GM21723 (cell line): ENCODE measurements around the gene CRTC1.
"Not testable (repeated sequence)": the region's sequence is repeated elsewhere in the genome, so short reads cannot be mapped to it uniquely, and the experiment has no call there.

ENCODE experiments used
- ATAC-seq: cut with Tn5 transposase; IDR thresholded peaks from one replicate; pipeline ENCODE4 v1.9.1; 2021; ENCODE audit warnings: mild to moderate bottlenecking, moderate library complexity; ENCODE audit not compliant: unreplicated experiment

CRTC1 gene

DNA sequence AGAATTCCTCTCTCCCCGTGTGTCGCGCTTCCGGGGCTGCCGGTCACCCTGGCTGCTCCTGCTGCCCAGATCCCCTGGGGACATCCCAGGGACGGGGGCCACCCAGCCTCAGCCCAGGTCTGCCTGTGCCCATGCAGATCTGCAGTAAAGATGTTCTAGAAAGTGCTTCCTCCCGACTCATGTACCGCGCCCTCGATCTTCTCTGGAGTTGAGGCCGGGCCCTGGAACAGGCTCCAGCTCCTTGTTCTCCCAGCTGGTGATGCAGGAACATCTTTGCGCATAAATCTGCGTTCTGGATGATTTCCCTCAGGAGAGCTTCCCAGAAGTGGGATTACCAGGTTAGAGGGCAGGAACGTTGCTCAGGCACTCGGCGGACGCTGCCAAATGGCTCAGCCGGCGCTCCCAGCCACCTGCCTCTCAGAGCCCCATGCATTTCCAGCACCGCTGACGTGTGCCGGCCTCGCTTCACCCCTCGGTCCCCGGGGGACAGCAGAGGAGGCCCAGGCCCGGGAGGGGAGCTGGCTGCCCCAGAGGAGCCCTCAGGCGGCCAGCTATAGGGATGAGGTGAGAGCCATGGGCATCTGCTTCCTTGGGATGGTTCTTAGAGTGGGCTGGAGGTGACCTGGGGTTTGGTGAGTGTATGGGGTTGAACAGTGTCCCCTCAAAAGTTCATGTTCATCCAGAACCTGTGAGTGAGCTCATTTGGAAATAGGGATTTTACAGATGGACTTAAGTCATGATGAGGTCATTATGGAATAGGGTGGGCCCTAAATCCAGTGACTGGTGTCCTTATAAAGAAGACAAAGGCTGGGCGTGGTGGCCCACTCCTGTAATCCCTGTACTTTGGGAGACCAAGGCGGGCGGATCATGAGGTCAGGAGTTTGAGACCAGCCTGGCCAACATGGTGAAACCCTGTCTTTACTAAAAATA is 42.6 kb downstream of the CRTC1 start:
- ATAC-seq = no peak

DNA sequence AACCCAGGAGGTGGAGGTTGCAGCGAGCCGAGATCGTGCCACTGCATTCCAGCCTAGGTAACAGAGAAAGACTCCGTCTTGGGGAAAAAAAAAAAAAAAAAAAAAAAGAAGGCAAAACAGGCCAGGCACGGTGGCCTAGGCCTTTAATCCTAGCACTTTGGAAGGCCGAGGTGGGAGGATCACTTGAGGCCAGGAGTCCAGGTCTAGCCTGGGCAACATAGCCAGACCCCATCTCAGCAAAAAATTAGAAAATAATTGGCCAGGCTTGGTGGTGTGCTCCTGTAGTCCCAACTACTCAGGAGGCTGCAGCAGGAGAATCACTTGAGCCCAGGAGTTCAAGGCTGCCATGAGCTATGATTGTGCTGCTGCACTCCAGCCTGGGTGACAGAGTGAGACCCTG is 43.4 kb downstream of the CRTC1 start:
- no peak for ATAC-seq

DNA sequence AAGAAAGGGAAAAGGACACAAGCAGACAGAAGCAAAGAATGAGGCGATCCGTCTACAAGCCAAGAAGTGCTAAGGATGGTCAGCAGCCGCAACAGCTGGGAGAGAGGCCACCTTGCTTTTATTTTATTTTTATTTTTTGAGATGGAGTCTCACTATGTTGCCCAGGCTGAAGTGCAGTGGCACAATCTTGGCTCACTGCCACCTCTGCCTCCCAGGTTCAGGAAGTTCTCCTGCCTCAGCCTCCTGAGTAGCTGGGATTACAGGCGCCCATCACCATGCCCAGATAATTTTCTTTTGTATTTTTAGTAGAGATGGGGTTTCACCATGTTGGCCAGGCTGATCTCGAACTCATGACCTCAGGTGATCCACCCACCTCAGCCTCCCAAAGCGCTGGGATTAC is 44.1 kb downstream of the CRTC1 start:
- not testable (repeated sequence) for ATAC-seq

DNA sequence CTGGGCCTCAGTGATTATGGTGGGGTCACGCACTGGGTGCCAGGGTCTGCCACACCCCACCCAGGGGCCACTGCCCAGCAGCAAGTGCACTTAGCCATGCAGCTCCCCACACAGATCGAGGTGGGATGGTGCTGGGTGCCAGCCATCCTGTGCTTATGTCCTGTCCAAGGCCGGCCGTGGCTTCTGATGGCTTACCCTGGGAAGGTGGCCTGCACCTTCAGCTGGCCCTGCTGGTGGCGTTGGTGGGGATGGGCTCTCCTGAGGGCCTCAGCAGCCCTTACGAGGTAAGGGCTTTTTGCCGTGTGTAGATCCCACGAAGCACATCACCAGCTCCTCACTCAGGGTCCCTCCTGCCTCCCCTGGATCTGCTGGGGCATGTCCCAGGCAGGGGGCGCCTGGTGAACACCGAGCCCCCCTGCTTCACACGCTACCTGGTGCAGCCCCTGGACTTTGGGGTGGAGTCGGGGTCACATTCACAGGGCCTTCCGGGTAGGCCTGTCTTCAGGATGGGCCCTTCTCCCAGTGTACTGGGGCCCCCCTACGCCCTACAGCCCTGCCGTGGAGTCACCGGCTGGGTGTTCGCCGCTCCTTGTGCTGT is 46.6 kb downstream of the CRTC1 start:
- ATAC-seq = no peak

DNA sequence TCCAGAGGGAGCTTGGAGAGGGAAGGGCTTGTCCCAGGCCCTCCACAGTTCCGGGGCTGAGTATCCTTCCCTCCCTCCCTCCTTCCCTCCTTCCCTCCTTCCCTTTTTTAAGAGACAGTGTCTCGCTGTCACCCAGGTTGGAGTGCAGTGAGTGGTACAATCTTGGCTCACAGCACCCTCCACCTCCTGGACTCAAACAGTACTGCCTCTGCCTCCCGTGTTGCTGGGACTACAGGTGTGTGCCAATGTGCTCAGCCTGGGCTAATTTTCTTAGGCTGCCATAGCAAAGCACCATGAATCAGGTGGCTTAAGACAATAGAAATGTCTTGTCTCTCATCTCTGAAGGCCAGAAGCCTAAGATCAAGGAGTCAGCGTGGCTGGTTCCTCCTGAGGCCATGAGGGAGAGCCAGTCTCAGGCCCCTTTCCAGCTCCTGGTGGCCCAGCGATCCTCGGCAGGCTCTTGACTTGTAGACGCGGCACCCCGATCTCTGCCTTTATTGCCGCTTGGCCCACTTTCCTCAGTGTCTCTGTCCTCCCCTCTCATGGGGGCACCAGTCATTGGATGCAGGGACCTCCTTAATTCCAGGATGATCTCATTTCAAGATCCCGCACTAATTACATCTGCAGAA is 47.5 kb downstream of the CRTC1 start:
- no peak for ATAC-seq

DNA sequence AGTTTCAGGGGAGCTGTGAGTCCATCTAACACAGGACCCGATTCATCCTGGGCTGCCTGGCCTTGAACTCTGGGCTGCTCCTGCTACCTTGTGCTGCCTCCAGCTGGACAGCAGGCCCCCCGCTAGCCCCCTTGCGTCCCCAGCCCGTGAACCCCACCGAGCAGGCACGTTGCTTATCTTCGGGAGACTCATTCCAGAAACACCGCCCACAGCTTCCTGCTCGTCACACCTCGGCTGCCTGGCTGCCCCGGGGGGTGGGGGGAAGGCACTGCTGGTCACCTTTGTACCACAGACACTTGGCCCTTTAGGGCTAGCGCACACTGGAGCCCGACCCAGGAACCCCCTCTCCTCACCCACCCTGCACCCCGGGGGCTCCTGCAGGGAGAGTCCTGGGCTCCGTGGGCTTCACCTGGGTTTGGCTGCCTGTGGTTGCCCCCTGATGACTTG is 48.1 kb downstream of the CRTC1 start:
- ATAC-seq = no peak

DNA sequence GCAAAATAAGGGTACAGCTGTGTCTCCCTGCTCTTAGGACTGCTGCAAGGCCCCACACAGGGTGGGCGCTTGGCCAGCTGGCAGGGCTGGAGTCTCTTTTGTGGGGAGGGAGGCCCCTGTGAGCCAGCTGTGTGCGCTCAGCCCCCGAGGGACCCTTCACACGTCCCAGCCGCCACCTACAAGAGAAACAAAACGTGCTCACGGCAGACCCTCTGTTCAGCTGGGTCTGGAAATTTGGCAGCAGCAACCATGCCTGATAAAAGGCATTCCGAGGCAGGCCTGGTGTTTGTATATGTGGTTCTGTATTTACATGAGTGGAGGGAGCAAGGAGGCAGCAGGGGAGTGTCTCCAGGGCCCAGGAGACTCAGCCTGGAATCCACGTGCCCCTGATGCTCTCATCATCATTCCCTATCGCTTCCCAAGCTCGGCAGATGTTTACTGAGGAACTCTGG is 49.7 kb downstream of the CRTC1 start:
- no peak for ATAC-seq

DNA sequence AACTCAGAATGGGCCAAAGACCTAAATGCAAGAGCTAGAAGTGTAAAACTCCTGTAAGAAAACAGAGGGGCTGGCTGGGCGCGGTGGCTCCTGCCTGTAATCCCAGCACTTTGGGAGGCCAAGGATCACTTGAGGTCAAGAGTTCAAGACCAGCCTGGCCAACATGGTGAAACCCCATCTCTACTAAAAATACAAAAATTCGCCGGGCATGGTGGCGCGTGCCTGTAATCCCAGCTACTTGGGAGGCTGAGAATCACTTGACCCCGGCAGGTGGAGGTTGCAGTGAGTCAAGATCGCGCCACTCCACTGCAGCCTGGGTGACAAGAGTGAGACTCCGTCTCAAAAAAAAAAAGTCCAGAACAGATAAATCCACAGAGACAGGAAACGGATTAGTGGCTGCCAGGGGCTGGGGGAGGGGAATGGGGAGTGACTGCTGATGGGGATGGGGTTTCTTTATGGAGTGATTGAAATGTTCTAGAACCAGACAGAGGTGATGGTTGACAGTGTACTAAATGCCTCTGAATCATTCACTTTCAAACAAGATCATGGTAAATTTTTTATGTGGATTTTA is 50.4 kb downstream of the CRTC1 start:
- not testable (repeated sequence) for ATAC-seq

DNA sequence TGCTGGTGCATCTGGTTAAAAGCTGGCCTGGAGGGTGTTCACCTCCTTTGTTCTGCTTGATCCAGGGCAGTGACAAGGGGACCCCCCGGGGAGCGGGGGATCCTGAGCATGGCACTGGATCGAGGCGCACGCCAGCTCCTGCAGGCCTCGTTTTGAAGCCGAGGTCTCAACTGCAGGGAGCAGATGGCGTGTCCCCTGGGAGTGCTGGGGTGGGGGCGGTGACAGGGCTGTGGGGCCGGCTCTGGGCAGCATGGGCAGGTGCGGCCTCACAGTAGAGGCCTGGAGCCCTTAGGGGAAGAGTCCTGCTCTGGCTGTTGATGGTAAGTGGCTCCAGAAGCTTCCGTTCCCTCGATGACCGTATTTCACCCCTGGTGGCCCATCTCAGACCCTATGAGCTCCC is 51.8 kb downstream of the CRTC1 start:
- no peak for ATAC-seq

DNA sequence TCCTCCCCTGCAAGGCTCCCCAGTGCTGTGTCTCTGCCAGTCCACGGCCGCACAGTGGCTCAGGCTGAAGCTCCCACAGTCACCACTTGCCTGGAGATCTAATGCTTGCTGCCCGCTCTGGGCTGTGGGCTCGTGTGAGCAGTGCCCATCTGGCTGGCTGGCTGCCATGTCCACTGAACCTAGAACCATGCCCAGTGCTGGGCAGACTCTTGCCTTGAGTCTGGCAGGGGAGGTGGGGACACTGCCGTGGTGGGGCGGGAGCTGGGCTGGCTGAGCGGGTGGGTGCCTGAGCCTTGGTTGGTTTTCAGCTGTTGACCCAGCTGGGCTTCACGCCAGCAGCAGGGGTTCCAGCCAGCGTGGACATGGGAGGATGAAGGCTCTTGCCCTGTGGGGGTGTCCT is 52.3 kb downstream of the CRTC1 start:
- ATAC-seq = no peak

DNA sequence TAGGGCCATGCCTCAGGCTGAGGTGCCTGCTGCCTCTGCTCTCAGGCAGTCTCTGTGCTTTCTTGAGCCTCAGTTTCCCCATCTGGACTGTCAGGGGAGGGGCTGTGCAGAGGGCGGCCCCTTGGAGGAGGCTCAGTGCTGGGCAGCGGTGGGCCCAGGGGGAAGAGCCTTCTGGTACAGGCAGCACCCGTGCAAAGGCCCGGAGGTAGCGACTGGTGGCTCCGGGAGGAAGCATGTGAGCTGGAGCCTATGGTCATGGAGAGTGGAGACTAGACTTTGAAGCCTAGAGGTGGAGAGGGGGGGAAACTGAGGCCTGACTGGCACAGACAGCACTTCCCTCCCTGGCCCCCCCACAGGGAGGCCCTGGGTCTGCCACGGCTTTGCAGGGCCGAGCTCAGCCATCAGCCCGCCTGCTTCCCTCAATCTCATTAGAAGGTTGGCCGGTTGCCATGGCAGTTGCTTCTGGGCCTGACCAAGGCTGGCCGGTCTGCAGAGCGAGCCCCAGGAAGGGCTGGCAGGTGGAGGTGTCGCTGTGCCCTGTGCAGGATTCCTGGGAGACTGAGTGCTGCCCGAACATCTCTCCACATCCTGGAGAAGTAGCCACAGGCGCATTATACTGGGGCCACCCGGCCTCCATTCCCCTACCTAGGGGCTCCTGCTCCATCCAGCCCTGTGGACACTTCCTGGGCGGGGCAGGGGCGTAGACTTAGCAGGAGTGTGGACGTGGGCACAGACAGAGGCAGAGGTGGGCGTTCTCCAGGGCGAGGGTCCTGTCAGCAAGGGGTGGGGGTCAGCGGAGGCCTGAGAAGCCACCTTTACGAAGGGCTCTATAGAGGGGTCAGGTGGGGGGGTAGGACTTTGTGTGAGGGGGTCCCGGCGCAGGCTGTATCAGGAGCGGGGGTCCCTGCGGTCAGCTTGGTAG is 53.2 kb downstream of the CRTC1 start:
- ATAC-seq = no peak

DNA sequence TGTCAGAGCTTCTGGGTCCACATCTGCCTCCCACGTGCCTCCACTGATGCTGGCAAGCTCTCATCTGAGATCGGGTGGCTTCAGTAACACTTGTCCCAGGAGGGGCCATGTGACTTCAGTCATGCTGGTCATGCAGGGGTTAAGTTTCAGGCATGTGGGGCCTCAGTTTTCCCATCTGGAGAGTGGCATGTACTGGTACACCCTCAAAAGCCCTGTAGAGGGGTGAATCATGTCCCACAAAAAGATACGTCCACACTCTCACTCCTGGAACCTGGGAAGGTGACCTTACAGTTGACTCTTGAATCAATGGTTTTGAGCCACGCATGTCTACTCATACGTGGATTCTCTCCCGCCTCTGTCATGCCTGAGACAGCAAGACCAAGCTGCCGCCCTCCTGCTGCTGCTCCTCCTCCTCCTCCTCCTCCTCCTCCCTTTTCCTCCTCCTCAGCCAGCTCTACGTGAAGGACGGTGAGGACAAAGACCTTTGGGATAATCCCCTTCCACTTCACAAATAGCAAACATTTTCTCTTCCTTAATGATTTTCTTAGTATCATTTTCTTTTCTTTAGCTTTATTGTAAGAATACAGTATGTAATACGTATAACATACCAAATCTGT is 54.0 kb downstream of the CRTC1 start:
- no peak for ATAC-seq

DNA sequence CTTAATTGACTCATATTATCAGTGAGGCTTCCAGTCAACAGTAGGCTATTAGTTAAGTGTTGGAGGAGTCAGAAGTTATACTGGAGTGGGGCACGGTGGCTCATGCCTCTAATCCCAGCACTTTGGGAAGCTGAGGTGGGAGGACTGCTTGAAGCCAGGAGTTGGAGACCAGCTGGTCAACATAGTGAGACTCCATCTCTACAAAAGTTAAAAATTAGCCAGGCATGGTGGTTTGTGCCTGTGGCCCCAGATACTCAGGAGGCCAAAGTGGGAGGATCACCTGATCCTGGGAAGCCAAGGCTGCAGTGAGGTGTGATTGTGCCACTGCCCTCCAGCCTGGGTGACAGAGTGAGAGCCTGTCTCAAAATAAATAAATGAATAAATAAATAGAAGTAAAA is 54.5 kb downstream of the CRTC1 start:
- no peak for ATAC-seq

DNA sequence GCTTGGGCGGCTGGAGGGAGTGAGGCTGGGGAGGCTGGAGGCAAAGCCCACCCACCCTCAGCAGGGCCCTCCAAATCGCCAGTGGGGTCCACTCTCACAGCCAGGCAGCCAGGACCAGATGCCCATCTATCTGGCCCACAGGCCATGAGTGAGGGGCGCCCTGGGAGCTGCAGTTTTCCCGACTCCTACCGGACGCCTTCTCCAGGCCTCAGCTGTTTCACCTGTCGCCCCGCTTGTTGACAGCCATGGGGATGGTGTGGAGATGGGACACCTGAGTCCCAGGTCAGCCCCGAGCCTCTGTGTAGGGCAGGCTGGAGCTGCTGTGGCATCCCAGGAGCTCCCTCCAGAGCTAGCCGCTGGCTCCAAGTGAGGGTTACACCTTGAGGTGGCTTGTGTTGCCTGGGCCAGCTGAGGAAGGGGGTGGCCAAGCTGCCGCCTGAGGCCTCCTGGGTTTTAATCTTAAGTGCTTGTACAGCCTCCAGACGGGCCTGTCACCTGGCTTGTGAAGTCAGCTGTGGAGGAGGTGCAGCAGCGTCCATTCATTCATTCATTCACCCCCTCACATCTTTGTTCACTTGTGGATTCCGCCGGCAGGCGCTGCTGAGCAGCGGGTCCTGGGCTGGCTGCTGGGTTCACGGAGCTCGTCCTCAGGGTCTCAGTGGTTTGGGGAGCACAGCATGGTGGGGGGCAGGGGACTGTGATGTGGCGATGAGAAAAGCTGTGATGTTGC is 55.6 kb downstream of the CRTC1 start:
- ATAC-seq = no peak

DNA sequence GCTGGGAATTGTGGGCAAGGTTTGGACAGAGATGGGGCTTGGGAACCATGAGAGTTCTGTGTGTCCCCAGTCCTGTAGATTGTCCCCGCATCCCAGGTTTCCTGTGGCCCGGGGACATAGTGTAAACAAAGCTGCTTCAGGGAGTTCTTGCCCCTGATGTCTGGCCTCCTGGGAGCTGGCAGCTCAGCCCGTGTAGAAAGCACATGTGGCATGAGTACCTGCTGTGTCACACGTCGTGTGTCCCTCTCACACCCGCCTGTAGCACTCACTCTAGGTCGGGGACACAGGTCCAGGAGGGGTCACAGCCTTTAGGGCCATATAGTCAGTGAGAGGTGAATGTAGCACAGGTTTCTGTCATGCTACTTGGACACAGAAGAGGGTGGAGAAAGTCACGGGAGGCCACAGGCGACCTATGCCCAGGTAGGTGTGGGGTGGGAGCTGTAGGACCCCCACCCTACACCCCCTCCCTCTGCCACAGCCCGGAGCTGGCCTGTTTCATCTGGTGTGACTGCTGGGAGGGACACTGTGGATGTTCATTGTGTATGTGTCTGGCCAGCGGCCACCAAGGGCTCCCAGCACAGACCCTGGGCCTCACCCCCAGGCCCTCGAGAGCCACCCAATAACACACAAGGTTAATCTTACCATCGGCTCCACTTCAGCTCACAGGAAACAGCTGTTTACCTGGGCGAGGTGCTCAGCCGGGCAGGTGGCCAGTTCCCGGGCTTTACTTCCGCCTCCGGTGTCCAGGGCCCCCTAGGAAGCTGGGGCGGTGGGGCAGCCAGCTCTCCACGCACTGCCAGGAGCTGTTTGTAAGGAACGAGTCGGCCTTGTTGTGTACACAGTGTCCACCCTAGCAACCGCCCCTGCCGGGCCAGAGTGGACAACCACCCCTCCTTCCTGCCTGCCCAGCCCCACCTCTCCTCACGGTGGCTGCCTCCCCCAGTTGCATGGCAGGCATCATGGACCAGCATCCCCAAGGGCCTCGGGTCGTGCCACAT is 57.9 kb downstream of the CRTC1 start:
- ATAC-seq = no peak

DNA sequence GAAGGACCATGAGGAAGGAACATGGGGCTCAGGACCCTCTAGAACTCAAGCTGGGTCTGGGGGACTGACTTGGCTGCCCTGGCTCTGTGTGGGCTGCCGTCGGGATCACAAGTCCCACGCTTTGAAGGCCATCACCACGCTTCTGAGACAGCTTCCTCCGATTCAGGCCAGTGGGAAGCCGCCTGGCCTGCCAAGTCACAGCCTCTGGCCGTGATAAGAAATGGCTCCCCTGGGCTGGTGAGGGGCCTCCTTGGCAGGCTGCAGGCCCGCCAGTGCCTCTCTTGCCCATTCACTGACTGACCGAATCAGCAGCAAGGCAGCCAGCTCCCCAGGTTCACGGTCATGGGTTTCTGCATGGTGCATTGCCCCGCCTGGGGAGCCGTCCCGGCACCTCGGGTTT is 58.8 kb downstream of the CRTC1 start:
- ATAC-seq = no peak

DNA sequence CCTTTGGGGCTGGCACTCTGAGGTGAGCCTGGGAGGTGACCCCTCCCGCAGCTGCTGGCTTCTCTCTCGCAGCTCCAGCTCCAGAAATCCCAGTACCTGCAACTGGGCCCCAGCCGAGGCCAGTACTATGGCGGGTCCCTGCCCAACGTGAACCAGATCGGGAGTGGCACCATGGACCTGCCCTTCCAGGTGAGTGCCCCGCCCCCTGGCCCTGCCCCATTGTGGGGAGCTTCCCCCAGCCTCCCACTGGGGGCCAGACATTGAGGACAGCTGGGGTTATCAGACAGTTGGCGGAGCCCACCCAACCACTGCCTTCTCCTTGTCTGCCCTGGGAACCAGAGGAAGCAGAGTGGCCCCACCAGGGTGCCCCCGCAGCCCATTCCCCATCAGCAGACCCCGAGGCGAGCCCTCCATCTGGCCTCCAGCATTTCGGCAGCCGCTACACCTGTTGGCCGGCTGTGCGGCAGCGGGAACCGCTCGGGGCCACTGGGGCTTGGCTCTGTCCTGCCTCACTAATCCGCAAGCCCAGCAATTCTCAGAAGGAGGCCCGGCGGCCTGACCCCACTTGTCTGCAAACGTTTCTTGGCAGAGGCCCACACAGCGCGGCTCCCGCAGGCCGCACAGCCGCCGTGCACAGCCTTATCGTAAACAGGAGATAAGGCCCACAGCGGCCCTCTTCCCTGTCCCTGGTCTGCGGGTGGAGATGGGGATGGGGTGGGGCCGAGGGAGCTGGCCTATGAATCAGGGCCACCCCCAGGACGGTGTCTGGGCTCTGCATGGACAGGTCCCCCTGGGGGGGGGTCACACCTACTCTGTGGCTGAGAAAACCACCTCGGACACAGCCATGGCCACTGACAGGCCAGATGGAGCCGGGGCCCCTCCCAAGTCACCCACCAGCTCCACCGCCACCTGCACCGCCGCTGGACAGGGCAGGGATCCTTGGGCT is 59.6 kb downstream of the CRTC1 start:
- no peak for ATAC-seq
